GM18517 (cell line): ENCODE results near the gene INTS3.
"Not testable (repeated sequence)": the region's sequence is repeated elsewhere in the genome, so short reads cannot be mapped to it uniquely, and the experiment has no call there.

Experiments
- ATAC-seq: cut with Tn5 transposase; IDR thresholded peaks from one replicate; pipeline ENCODE4 v1.9.1; 2021; ENCODE audit warnings: mild to moderate bottlenecking, moderate library complexity; ENCODE audit not compliant: unreplicated experiment

The INTS3 gene

GRCh38 chr1:153775458-153776327, 47.8 kb downstream of the INTS3 start:
- no peak for ATAC-seq

DNA sequence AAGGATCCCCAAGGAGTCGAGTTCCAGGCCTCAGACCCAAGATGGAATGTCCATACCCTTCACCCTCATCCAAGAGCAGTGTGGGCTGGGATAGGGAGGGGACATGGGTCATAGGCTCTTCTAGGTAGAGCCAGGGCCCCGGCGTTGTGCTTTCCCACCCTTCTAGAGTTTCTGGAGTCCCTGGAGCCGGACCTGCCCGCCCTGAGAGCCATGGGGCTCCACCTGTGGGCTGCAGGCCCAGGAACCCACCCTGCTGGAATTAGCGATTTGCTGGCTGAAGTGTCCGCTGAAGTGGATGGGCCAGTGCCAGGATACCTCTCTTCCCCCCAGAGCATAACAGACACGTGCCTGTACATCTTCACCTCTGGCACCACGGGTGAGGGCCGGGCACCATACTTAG, 48.5 kb downstream of the INTS3 start:
- ATAC-seq: no peak

- no peak for ATAC-seq
Measured at GRCh38 chr1:153776845-153777370, 49.1 kb downstream of the INTS3 start.

GRCh38 chr1:153777648-153778047, 49.8 kb downstream of the INTS3 start:
- ATAC-seq: no peak

DNA sequence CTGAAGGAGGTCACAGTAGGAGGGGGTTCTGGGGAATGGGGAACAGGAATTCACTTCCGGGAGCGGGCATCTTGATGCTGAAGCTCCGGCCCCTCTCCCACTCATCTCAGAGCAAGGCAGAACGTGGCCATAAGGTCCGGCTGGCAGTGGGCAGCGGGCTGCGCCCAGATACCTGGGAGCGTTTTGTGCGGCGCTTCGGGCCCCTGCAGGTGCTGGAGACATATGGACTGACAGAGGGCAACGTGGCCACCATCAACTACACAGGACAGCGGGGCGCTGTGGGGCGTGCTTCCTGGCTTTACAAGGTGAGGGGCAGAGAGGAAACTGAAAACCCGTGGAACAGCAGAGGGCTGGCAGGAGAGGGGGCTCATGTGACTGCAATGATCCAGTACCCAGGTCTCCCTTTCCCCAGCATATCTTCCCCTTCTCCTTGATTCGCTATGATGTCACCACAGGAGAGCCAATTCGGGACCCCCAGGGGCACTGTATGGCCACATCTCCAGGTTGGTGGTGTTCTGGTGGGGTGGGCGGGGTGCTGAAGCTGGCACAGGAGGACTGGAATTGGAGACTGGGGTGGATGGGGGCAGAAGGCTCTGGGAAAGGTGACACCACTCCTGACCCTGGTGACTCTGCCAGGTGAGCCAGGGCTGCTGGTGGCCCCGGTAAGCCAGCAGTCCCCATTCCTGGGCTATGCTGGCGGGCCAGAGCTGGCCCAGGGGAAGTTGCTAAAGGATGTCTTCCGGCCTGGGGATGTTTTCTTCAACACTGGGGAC, 50.4 kb downstream of the INTS3 start:
- no peak for ATAC-seq

GRCh38 chr1:153778824-153779519, 51.1 kb downstream of the INTS3 start:
- ATAC-seq: no peak

GRCh38 chr1:153779781-153780541, 52.1 kb downstream of the INTS3 start:
- ATAC-seq: no peak

DNA sequence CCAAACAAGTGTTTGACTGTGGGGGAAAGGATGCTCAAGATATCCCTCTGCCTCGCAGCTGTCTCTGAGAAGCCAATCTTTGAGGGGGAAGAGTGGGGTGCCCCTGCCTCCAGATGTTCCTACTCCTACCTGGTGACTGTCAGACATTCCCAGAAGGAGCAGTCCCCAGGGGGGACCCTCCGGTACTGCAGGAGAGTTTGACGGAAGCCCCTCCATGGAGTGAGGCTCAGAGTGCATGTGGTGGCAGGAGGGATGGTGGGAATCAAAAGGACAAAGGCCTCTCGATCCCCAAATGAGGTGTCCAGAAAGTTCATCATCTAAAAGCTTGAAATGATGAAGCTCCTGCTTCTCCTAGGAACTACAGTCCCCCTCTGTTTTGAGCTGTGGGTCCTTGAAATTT, 52.7 kb downstream of the INTS3 start:
- ATAC-seq: no peak

GRCh38 chr1:153782648-153783047, 54.8 kb downstream of the INTS3 start:
- ATAC-seq: not testable (repeated sequence)

- peak; percentile 84 for ATAC-seq
Measured at GRCh38 chr1:153783233-153784190, 55.7 kb downstream of the INTS3 start.

DNA sequence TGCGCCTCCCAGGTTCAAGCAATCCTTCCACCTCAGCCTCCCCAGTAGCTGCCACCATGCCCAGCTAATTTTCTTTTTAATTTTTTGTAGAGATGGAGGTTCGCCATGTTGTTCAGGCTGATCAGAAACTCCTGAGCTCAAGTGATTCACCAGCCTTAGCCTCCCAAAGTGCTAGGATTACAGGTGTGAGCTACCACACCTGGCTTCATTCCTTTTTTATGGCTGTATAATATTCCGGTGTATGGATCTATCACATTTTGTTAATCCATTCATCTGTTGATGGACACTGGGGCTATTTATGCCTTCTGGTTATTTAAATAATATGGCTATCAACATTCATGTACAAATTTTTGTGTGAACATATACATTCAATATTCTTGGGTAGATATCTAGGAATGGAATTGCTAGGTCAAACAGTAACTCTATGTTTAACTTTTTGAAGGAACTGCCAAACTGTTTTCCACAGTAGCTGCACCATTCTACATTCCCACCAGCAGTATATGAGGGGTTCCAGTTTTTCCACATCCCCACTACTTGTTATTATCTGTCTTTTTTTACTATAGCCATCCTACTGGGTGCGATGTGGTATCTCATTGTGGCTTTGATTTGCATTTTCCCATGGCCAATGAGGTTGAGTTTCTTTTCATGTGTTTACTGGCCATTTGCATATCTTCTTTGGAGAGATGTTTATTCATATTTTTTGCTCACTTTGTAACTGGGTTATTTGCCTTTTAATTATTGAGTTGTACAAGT, 58.4 kb downstream of the INTS3 start:
- no peak for ATAC-seq

GRCh38 chr1:153789478-153790034, 61.7 kb downstream of the INTS3 start:
- no peak for ATAC-seq

- ATAC-seq: no peak
Measured at GRCh38 chr1:153790313-153790965, 62.6 kb downstream of the INTS3 start.

DNA sequence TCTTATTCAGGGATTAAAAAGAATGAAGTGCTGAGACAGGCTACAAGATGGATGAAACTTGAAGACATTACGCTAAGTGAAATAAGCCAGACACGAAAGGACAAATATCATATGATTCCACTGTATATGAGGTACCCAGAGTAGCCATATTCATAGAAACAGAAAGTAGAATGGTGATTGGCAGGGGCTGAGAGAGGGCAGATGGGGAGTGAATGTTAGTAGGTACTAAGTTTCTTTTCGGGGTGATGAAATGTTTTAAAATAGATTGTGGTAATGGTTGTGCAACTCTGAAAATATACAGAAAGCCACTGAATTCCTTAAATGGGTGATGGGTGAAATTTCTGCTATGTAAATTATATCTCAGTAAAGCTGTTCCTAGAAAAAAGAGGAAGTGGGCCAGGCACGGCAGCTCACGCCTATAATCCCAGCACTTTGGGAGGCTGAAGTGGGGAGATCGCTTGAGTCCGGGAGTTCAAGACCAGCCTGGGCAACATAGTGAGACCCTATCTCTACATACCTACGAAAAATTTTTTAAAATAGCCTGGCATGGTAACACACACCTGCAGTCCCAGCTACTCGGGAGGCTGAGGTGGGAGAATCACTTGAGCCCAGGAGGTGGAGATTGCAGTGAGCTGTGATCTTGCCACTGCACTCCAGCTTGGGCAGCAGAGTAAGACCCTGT, 63.3 kb downstream of the INTS3 start:
- ATAC-seq: peak; percentile 95

DNA sequence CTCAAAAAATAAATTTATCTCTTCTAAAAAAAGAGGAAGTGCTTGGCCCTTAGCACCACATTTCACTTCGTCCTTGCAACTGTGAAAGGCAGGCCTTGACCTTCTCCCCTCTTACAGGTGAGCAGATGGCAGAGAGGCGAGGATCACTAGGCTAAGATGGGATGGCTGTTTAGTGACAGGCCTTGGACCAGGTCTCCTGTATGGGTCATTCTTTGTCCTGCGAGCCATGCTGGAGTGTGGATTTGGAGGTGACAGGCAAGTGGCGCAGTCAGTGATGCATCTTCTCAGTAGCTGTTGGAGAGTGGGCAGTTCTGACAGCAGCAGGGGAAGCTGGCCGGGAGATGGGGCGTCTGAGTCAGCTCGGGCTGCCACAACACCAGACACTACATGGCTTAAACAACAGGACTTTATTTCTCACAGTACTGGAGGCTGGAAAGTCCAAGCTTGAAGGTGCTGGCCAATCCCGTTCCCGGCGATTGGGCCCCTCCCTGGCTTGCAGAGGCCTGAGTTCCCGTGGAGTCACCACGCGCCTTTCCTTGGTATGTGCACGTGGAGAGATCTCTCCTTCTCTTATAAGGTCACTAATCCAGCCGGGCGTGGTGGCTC, 63.9 kb downstream of the INTS3 start:
- peak; percentile 6 for ATAC-seq

- ATAC-seq: no peak
Measured at GRCh38 chr1:153792631-153793041, 64.8 kb downstream of the INTS3 start.
